B cell (primary cell): ENCODE results near the gene ABI3BP.

ENCODE experiments used
- CTCF ChIP-seq: fragments of 200-600 bp; IDR thresholded peaks from one replicate; pipeline ENCODE4 v1.8.0; 2022; ENCODE audit warnings: antibody characterized with exemption, mild to moderate bottlenecking
- EZH2 ChIP-seq: IDR thresholded peaks from 2 replicates; pipeline ENCODE4 v1.6.1; 2012; ENCODE audit warnings: borderline replicate concordance, low read depth, mild to moderate bottlenecking, moderate library complexity, low read length; ENCODE audit not compliant: insufficient read depth, poor library complexity, severe bottlenecking

- no peak for TF ChIP-seq CTCF
- TF ChIP-seq EZH2, result no peak
These were observed 247.1 kb downstream of the ABI3BP start for GRCh38 chr3:100746092-100746491.
